Endothelial cell of umbilical vein (primary cell): ENCODE measurements around the gene PTRH1. TPM values are rescaled to one million over a fixed set of nuclear protein-coding genes. Genes with fewer than 3 reads are reported as not detected.
A peak's percentile ranks its signal among the peaks of the same experiment; 100 is the strongest.

ENCODE experiments used
- Bru-seq: library from RNA; stranded (reverse); fragments of 400-500 nt; gene quantifications from one replicate; lab custom pipeline; 2021; lab: Mats Ljungman, UMichigan
- BruChase-seq, 2 experiments: library from RNA; stranded (reverse); fragments of 400-500 nt; gene quantifications; one replicate each; lab custom pipeline; 2021; lab: Mats Ljungman, UMichigan
- BruUV-seq: library from RNA; stranded (reverse); fragments of 400-500 nt; replicated peaks from 2 replicates; lab custom pipeline; 2021; lab: Mats Ljungman, UMichigan
- CTCF ChIA-PET: fragments of 300-600, 350-600 bp; sonication (Branson Sonifier 250); formaldehyde crosslinking; loops from one replicate; lab custom pipeline; 2021; ENCODE audit warnings: antibody characterized with exemption, inconsistent platforms; lab: Charles Lee
- POLR2A ChIA-PET: fragments of 300-600, 350-600 bp; sonication (Branson Sonifier 250); formaldehyde crosslinking; loops from one replicate; lab custom pipeline; 2021; ENCODE audit warnings: antibody characterized with exemption, inconsistent platforms; lab: Charles Lee
- DNase-seq: peaks from one replicate; pipeline ENCODE4 v3.0.0-alpha.2; 2011; ENCODE audit warnings: low read depth, low spot score
- FAIRE-seq: peaks from 2 replicates; lab custom pipeline; 2011; peaks lifted over from hg19 to GRCh38; lab: Jason Lieb, UNC
- H2AFZ ChIP-seq: 2 replicates; pipeline ENCODE4 v1.6.0; 2012; ENCODE audit warnings: low read depth, low read length, control low read depth, inconsistent platforms
- H3K27ac ChIP-seq: 2 replicates; pipeline ENCODE4 v1.5.1; 2011; ENCODE audit warnings: low read depth, mild to moderate bottlenecking, control low read depth, low read length, moderate library complexity; ENCODE audit not compliant: insufficient read depth
- H3K27me3 ChIP-seq, 2 experiments: 2 replicates each; pipeline versions ENCODE4 v1.6.0 to v1.6.1; 2011; ENCODE audit warnings: low read length in 2 of 2, mixed read lengths in 1 of 2; ENCODE audit not compliant: control insufficient read depth in 2 of 2, insufficient read depth in 2 of 2
- H3K36me3 ChIP-seq, 2 experiments: 2 replicates in 1 of 2; 3 replicates in 1 of 2; pipeline ENCODE4 v1.5.1; 2011; ENCODE audit warnings: low read length in 2 of 2, mild to moderate bottlenecking in 1 of 2, moderate library complexity in 1 of 2; ENCODE audit not compliant: control insufficient read depth in 2 of 2, insufficient read depth in 2 of 2; ENCODE audit errors: extremely low read depth in 1 of 2
- H3K4me1 ChIP-seq: 3 replicates; pipeline ENCODE4 v1.5.1; 2011; ENCODE audit warnings: mild to moderate bottlenecking, low read length; ENCODE audit not compliant: control insufficient read depth, insufficient read depth; ENCODE audit errors: extremely low read depth
- H3K4me2 ChIP-seq: 2 replicates; pipeline ENCODE4 v1.6.1; 2011; ENCODE audit warnings: low read length, control low read depth, mixed read lengths; ENCODE audit not compliant: insufficient read depth
- H3K4me3 ChIP-seq, 3 experiments: fragments of 200-600 bp in 1 of 3; sonication (generic), shearing (Covaris generic) in 1 of 3; replicated peaks in 1 of 3; 2 replicates each; pipeline ENCODE4 v1.5.1; 2011 to 2016; ENCODE audit warnings: control low read depth in 3 of 3, low read length in 3 of 3, mild to moderate bottlenecking in 2 of 3, inconsistent platforms in 1 of 3, low read depth in 1 of 3, moderate library complexity in 1 of 3; ENCODE audit not compliant: insufficient read depth in 1 of 3
- H3K79me2 ChIP-seq: 2 replicates; pipeline ENCODE4 v1.6.0; 2012; ENCODE audit warnings: low read length, inconsistent platforms; ENCODE audit not compliant: control insufficient read depth, insufficient read depth
- H3K9ac ChIP-seq: replicated peaks from 2 replicates; pipeline ENCODE3; 2011; ENCODE audit warnings: low read length, control low read depth; ENCODE audit not compliant: insufficient read depth; ENCODE audit errors: extremely low read depth
- H3K9me1 ChIP-seq: replicated peaks from 3 replicates; pipeline ENCODE4 v1.6.0; 2011; ENCODE audit warnings: mild to moderate bottlenecking, low read length; ENCODE audit not compliant: control insufficient read depth, insufficient read depth; ENCODE audit errors: extremely low read depth
- H3K9me3 ChIP-seq: replicated peaks from 2 replicates; pipeline ENCODE4 v1.5.1; 2012; ENCODE audit warnings: low read length, inconsistent platforms; ENCODE audit not compliant: control insufficient read depth, insufficient read depth
- H4K20me1 ChIP-seq: replicated peaks from 2 replicates; pipeline ENCODE3; 2011; ENCODE audit warnings: mild to moderate bottlenecking, low read length; ENCODE audit not compliant: control insufficient read depth, insufficient read depth; ENCODE audit errors: extremely low read depth
- EZH2 ChIP-seq: IDR thresholded peaks from 2 replicates; pipeline ENCODE4 v1.6.1; 2012; ENCODE audit warnings: borderline replicate concordance, low read depth, mild to moderate bottlenecking, moderate library complexity, low read length, inconsistent platforms; ENCODE audit not compliant: severe bottlenecking
- POLR2AphosphoS5 ChIP-seq: IDR thresholded peaks from 2 replicates; pipeline ENCODE4 v1.6.1; 2012; ENCODE audit warnings: low read depth, mild to moderate bottlenecking, control low read depth, low read length, moderate library complexity; ENCODE audit not compliant: insufficient read depth
- dilution Hi-C: fragments of 300-500 bp; cut with MboI; formaldehyde crosslinking; loops from one replicate; pipeline ENCODE4 v1.15.0; 2019; ENCODE audit warnings: low sequenced_read_pairs; ENCODE audit not compliant: extremely low pct_ligation_motif_present
- intact Hi-C: fragments of 100-400 bp; cut with micrococcal nuclease; formaldehyde crosslinking; loops from one replicate; pipeline ENCODE4 v1.10.0; 2022
- long read RNA-seq: library from polyadenylated mRNA; stranded (forward); transcript quantifications from one replicate; pipeline ENCODE4 v2.0.0, GENCODE V29; 2021
- polyA minus RNA-seq, 3 experiments: library from RNA; depleted of rRNA, polyadenylated mRNA; stranded (reverse); fragments of >200 nt; gene quantifications; 1 replicate in 1 of 3; 2 replicates in 2 of 3; pipeline ENCODE4 v1.2.3, GENCODE V29; 2011
- polyA plus RNA-seq, 4 experiments: library from polyadenylated mRNA; depleted of rRNA in 3 of 4; stranded (reverse) in 3 of 4; unstranded in 1 of 4; fragments of >200 nt; gene quantifications; 2 replicates each; pipeline versions ENCODE4 v1.2.1 to v1.2.3, GENCODE V29; 2011 to 2012; ENCODE audit warnings: missing spikeins in 1 of 4
- total RNA-seq: library from RNA; stranded (reverse); gene quantifications from 2 replicates; pipeline ENCODE4 v1.2.3, GENCODE V29; 2021
- TF ChIP-seq, protein P1 (sequence below): IDR thresholded peaks from 2 replicates; pipeline ENCODE4 v1.6.1; 2011; ENCODE audit not compliant: insufficient read depth, insufficient read length

The PTRH1 gene, protein sequence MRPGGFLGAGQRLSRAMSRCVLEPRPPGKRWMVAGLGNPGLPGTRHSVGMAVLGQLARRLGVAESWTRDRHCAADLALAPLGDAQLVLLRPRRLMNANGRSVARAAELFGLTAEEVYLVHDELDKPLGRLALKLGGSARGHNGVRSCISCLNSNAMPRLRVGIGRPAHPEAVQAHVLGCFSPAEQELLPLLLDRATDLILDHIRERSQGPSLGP
- total RNA-seq = 19.6 and 25.1 TPM in 2 replicates
- polyA plus RNA-seq = 52.2 and 73.6 TPM in 2 replicates
- polyA plus RNA-seq (2011; cell fraction: cytosol; rRNA removed) = 23.6 and 31.1 TPM in 2 replicates
- polyA plus RNA-seq (2011; cell fraction: nucleus; rRNA removed) = 12.7 and 14.7 TPM in 2 replicates
- 19.6 and 42.8 TPM in 2 replicates for polyA plus RNA-seq (2012)
- polyA minus RNA-seq = 7.6 and 9.2 TPM in 2 replicates
- 21.4 TPM for polyA minus RNA-seq (2011; cell fraction: cytosol; rRNA and poly(A)+ RNA removed)
- polyA minus RNA-seq (2011; cell fraction: nucleus; rRNA and poly(A)+ RNA removed) = 4.9 and 11.2 TPM in 2 replicates
- percentile 39 among the genes with signal in this experiment for Bru-seq, nascent RNA
- percentile 43 among the genes with signal in this experiment for BruChase-seq, experiment 1, labeled RNA remaining after a 6-hour chase
- BruChase-seq, experiment 2, labeled RNA remaining after a 2-hour chase = percentile 46 among the genes with signal in this experiment
- long read RNA-seq, transcript PTRH1-202 (4 exons, 569 nt) = minor isoform, 5 of 109 reads
- long read RNA-seq, transcript PTRH1-207 (5 exons, 645 nt) = minor isoform, 9 of 109 reads
- long read RNA-seq, transcript PTRH1-208 (5 exons, 814 nt) = major isoform, 77 of 109 reads
- long read RNA-seq, partial matches to known transcripts = 7 of 109 reads
- long read RNA-seq, other reads (novel, unspliced or antisense) = 11 of 109 reads

DNA sequence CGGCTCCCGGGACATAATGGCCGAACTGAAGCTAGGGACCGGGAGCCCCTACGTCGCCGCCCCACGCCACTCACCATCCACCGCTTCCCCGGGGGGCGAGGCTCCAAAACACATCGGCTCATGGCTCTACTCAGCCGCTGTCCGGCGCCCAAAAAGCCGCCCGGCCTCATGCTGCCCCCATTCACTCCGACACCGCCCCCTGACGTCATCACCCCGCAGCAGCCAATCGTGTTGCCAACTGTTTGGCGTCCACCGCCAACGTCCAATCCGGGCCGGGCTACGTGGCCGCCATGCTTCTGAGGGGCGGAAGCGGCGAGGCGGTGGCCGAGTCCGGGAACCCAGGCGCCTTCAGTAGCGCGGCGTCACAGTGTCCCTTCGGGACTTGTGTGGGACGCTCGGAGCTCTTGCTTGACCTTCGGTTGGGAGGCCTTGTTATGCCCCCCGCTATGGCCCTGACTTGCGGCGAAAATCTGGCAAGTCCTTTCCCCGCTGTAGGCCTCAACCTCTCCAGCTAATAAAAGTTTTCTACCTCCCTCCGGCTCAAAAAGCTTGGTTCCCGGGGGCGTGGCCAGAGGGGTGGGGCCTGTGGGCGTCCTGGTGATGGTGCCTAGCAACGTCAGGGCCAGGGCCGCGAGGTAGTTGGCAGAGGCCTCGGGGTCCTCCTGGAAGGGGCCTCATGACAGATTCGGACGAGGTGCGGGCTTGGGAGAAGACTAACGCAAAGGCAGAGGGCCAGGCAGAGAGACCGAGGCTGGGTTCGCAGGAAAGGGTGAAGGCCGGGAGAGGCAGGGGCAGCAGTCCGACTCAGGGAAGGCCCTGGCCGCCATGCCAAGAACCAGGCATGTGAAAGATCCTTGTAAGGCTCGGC, at the start of gene PTRH1, which contains the start of gene TTC16:
Gene PTRH1 (minus strand): TSS at position 194 of the 868 bp plus-strand sequence. CDS start 24 bp downstream, at position 170.
Gene TTC16 (plus strand): TSS at position 610 of the 868 bp plus-strand sequence. CDS start 67 bp downstream, at position 677.
- Histone ChIP-seq H3K36me3 (no peaks in the 10 kb centered on the region), H3K9me3 (no peaks in the 10 kb centered on the region), H3K9ac (peak within 1 kb of the TSS; percentile 74), H3K79me2 (peaks cover 5% of the 10 kb centered on the region), H3K4me2 (peak within 1 kb of the TSS; percentile 88), H3K4me3 (peak within 1 kb of the TSS; percentile 67 to 88 (median 85)), H2AFZ (peak within 1 kb of the TSS; percentile 88), H3K4me1 (peaks cover 5% of the 10 kb centered on the region), H3K27me3 (no peaks in the 10 kb centered on the region), H3K9me1 (no peaks in the 10 kb centered on the region), H3K27ac (peak within 1 kb of the TSS; percentile 36), H4K20me1 (no peaks in the 10 kb centered on the region)
- no peak for TF ChIP-seq EZH2
- peak; percentile 52 for TF ChIP-seq POLR2AphosphoS5
- TF ChIP-seq, protein P1, sequence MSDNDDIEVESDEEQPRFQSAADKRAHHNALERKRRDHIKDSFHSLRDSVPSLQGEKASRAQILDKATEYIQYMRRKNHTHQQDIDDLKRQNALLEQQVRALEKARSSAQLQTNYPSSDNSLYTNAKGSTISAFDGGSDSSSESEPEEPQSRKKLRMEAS = no peak
- peak; percentile 97 for FAIRE-seq
- POLR2A ChIA-PET = interaction anchor here (0.9 kb wide), 1 partner anchor 19 kb away, joined by 3 read pairs; the partner anchor contains the start of gene TOR2A
- CTCF ChIA-PET = interaction anchor here (0.6 to 2.5 kb wide), 7 partner anchors 9 to 154 kb away, joined by 3 to 30 read pairs (median 4); partner anchors contain the start of gene TOR2A
- intact Hi-C loops (loop anchor here (1.0 to 5.0 kb wide), 3 partner anchors 103 to 488 kb away; partner anchors contain the start of gene STXBP1), dilution Hi-C loops (no loop called here)
- no TSS peak for BruUV-seq
- peak; percentile 95 for DNase-seq
